ENCODE results near the gene UBL4B.

DNA sequence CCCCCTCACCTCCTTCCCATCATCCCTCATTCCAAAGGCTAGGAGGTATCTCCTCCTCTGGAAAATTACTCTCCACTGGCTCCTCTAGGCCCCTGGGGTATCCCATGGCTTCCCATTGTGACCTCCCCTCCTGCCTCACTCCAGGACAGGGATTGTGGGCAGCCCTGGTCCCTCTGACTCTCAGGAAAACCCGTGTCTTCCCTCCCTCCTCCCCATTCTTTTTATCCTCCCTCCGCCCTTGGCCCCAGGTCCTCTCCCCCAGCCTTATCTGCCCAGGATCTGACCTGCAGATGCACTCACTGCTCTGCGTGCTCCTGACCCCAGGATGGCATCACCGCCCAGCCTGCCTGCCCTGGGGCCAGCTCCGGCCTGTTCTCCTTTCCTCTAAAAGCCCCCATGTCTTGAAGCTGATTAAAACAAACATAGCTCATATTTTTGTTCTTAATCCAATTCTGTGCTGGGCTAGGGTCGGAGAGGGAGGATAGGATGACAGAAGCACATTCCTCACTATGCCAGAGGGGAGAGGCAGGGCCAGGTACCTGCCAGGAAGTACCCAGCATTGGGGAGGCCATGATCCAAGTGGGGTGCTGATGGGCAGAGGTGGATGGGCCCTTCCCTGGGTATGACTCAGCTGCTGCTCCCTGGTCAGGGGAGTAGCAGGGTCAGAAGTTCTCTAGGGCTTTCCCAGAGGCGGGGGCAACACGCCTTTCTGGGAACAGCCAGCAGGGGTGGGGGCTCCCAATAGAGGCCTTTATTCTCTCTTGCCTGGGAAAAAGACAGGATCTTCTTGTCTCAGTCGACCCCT is 13.8 kb upstream of the UBL4B start:
- TF ChIP-seq, protein P1, sequence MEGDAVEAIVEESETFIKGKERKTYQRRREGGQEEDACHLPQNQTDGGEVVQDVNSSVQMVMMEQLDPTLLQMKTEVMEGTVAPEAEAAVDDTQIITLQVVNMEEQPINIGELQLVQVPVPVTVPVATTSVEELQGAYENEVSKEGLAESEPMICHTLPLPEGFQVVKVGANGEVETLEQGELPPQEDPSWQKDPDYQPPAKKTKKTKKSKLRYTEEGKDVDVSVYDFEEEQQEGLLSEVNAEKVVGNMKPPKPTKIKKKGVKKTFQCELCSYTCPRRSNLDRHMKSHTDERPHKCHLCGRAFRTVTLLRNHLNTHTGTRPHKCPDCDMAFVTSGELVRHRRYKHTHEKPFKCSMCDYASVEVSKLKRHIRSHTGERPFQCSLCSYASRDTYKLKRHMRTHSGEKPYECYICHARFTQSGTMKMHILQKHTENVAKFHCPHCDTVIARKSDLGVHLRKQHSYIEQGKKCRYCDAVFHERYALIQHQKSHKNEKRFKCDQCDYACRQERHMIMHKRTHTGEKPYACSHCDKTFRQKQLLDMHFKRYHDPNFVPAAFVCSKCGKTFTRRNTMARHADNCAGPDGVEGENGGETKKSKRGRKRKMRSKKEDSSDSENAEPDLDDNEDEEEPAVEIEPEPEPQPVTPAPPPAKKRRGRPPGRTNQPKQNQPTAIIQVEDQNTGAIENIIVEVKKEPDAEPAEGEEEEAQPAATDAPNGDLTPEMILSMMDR (conservative IDR thresholded peaks at IDR 0.05; ENCODE audit: low read depth, low read length), result no peak
- TF ChIP-seq EZH2 (IDR thresholded peaks at IDR 0.05; ENCODE audit: low read length, unreplicated experiment), result no peak
- TF ChIP-seq EZH2phosphoT487 (IDR thresholded peaks at IDR 0.05; ENCODE audit: borderline replicate concordance, low read length), result no peak
